Sigmoid colon (tissue), 7 donors: ENCODE measurements around the gene UGT1A6. TPM values are rescaled to one million over a fixed set of nuclear protein-coding genes. Genes with fewer than 3 reads are reported as not detected.

Experiments
- DNase-seq: peaks from one replicate; pipeline ENCODE4 v3.0.0-alpha.2; 2019
- H3K27ac ChIP-seq, 4 donors: fragments of 200-600 bp; sonication (generic); one replicate each; pipeline ENCODE4 v1.5.1; 2016 to 2019; ENCODE audit warnings: mild to moderate bottlenecking in 1 of 4
- H3K27me3 ChIP-seq, 3 donors: fragments of 200-600 bp; sonication (generic); one replicate each; pipeline ENCODE4 v1.5.1; 2019; ENCODE audit warnings: mild to moderate bottlenecking in 1 of 3
- H3K36me3 ChIP-seq, 4 donors: fragments of 200-600 bp; sonication (generic); one replicate each; pipeline ENCODE4 v1.5.1; 2016 to 2019
- H3K4me1 ChIP-seq, 4 donors: fragments of 200-600 bp; sonication (generic); one replicate each; pipeline ENCODE4 v1.5.1; 2017 to 2019
- H3K4me3 ChIP-seq, 4 donors: fragments of 200-600 bp; sonication (generic); one replicate each; pipeline ENCODE4 v1.5.1; 2017 to 2019; ENCODE audit warnings: mild to moderate bottlenecking in 2 of 4, moderate library complexity in 1 of 4
- H3K9me3 ChIP-seq, 4 donors: fragments of 200-600 bp in 3 of 4; sonication (generic) in 3 of 4; one replicate each; pipeline versions ENCODE4 v1.5.1 to v1.6.1; 2013 to 2019
- EP300 ChIP-seq, 4 donors: sonication (generic); formaldehyde crosslinking; IDR thresholded peaks; one replicate each; pipeline ENCODE4 v1.6.1; 2017; ENCODE audit warnings: antibody characterized with exemption in 4 of 4
- POLR2A ChIP-seq, 2 donors: fragments of 450-650 bp; IDR thresholded peaks; one replicate each; pipeline ENCODE4 v1.6.1; 2016; ENCODE audit warnings: antibody characterized with exemption in 2 of 2, mild to moderate bottlenecking in 2 of 2, moderate library complexity in 2 of 2
- POLR2AphosphoS5 ChIP-seq, 4 donors: sonication (generic); formaldehyde crosslinking; IDR thresholded peaks; one replicate each; pipeline ENCODE4 v1.6.1; 2017; ENCODE audit warnings: antibody characterized with exemption in 4 of 4
- WGBS, 2 donors: extraction: QIAGEN DNeasy Blood & Tissue Kit; methylation state at CpG; one replicate each; pipeline ENCODE4 v1.1.7; 2013; 5-methylcytosine and 5-hydroxymethylcytosine counted together
- intact Hi-C: fragments of 100-400 bp; cut with DNase I; formaldehyde crosslinking; loops from one replicate; pipeline ENCODE4 v1.15.1; 2023
- polyA plus RNA-seq, 3 donors: library from polyadenylated mRNA; stranded (reverse); fragments of 200-250 nt; gene quantifications; one replicate each; pipeline ENCODE4 v1.2.3, GENCODE V29; 2013
- total RNA-seq, 4 donors: library from RNA; depleted of rRNA; stranded (reverse); fragments of >200 nt; gene quantifications; one replicate each; pipeline ENCODE4 v1.1.0, GENCODE V29; 2016
- TF ChIP-seq, protein P1 (sequence below), 4 experiments: fragments of 450-650 bp in 3 of 4; fragments of 200-600 bp in 1 of 4; IDR thresholded peaks; one replicate each; pipeline ENCODE4 v1.5.1; 2016 to 2019; ENCODE audit warnings: antibody characterized with exemption in 4 of 4, mild to moderate bottlenecking in 3 of 4, moderate library complexity in 2 of 4
- donor health status: healthy with polysubstance abuse.
- donor health status: Bipolar disorder and iron deficiency.
- donor health status: healthy.

The UGT1A6 gene
- total and polyA plus RNA-seq, 7 donors: 3.0 TPM; not detected in 6

GRCh38 chr2:233821196-233821595 lies 128.5 kb downstream of the UGT1A6 start:
- no peaks in the 10 kb centered on the region for H3K27me3 ChIP-seq
- intact Hi-C loops: no loop called here
- no peak overlapping the region for H3K4me3 ChIP-seq
- peak; percentile 15 for DNase-seq
- H3K4me1 ChIP-seq: no peaks in the 10 kb centered on the region
- H3K36me3 ChIP-seq: no peaks in the 10 kb centered on the region
- no peaks in the 10 kb centered on the region for H3K9me3 ChIP-seq
- TF ChIP-seq, protein P1, sequence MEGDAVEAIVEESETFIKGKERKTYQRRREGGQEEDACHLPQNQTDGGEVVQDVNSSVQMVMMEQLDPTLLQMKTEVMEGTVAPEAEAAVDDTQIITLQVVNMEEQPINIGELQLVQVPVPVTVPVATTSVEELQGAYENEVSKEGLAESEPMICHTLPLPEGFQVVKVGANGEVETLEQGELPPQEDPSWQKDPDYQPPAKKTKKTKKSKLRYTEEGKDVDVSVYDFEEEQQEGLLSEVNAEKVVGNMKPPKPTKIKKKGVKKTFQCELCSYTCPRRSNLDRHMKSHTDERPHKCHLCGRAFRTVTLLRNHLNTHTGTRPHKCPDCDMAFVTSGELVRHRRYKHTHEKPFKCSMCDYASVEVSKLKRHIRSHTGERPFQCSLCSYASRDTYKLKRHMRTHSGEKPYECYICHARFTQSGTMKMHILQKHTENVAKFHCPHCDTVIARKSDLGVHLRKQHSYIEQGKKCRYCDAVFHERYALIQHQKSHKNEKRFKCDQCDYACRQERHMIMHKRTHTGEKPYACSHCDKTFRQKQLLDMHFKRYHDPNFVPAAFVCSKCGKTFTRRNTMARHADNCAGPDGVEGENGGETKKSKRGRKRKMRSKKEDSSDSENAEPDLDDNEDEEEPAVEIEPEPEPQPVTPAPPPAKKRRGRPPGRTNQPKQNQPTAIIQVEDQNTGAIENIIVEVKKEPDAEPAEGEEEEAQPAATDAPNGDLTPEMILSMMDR (IDR thresholded peaks at IDR 0.05): no peak
- no peak for TF ChIP-seq POLR2AphosphoS5 (IDR thresholded peaks at IDR 0.05)
- 88 to 96% methylated on average over 3 of the region's 3 CpGs for WGBS, 2 donors
- no peak overlapping the region for H3K27ac ChIP-seq

DNA sequence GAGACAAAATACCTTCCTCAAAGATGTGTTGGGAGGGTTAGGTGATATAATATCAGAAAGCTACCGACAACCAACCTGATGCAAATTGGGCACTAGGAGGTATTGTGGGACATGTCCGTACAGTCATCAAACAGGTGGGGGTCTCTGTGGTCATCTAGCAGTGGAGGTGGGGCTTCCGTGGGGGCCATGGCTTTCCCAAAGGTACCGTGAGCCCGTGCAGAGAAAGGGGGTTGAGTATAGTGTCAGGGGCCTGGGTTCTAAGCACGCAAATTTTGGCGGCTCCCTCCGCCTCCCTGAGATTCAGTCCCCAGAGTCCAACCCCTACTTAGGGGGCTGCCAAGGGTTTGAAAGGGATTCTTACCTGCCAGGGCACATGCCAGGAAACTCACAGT lies 129.0 kb downstream of the UGT1A6 start:
- H3K36me3 ChIP-seq: no peaks in the 10 kb centered on the region
- no peak overlapping the region for H3K27ac ChIP-seq
- no peaks in the 10 kb centered on the region for H3K4me1 ChIP-seq
- no peaks in the 10 kb centered on the region for H3K9me3 ChIP-seq
- no peaks in the 10 kb centered on the region for H3K27me3 ChIP-seq
- peak; percentile 25 for DNase-seq
- no peak overlapping the region for H3K4me3 ChIP-seq
- WGBS, 2 donors: 93 to 95% methylated on average over 8 of the region's 8 CpGs
- intact Hi-C loops: no loop called here
- no peak for TF ChIP-seq POLR2AphosphoS5 (IDR thresholded peaks at IDR 0.05)
- TF ChIP-seq, protein P1 (IDR thresholded peaks at IDR 0.05): no peak
- TF ChIP-seq POLR2A (IDR thresholded peaks at IDR 0.05): no peak
- TF ChIP-seq EP300 (IDR thresholded peaks at IDR 0.05): no peak

GRCh38 chr2:233822101-233822771 lies 129.5 kb downstream of the UGT1A6 start:
- no peak overlapping the region for H3K27ac ChIP-seq
- no peaks in the 10 kb centered on the region for H3K4me1 ChIP-seq
- no peak overlapping the region for H3K4me3 ChIP-seq
- H3K36me3 ChIP-seq: no peaks in the 10 kb centered on the region
- no peaks in the 10 kb centered on the region for H3K27me3 ChIP-seq
- intact Hi-C loops: no loop called here
- peak; percentile 60 for DNase-seq
- no peaks in the 10 kb centered on the region for H3K9me3 ChIP-seq
- 82 to 90% methylated on average over 21 of the region's 21 CpGs for WGBS, 2 donors
- TF ChIP-seq POLR2AphosphoS5 (IDR thresholded peaks at IDR 0.05) (no peak), POLR2A (IDR thresholded peaks at IDR 0.05) (no peak), EP300 (IDR thresholded peaks at IDR 0.05) (no peak)
- TF ChIP-seq, protein P1 (IDR thresholded peaks at IDR 0.05): no peak

Other genes starting within 250 kb of the UGT1A6 start
- gene USP40, start 126.1 kb upstream of the UGT1A6 start, total RNA-seq: 10 to 100 TPM; 23.4 to 34.5 (median 31.3) TPM
- gene USP40, start 126.1 kb upstream of the UGT1A6 start, polyA plus RNA-seq: 10 to 100 TPM in 2 of 3 donors, 1 to 10 TPM in 1; 9.6 to 14.7 (median 10.9) TPM
- gene UGT1A8, start 75.3 kb upstream of the UGT1A6 start, total RNA-seq: not detected
- 1 to 10 TPM; 1.8 to 8.8 (median 7.4) TPM for gene UGT1A8, start 75.3 kb upstream of the UGT1A6 start, polyA plus RNA-seq
- not detected for gene UGT1A10, start 56.4 kb upstream of the UGT1A6 start, total RNA-seq
- 10 to 100 TPM; 10.8 to 27.3 (median 19.7) TPM for gene UGT1A10, start 56.4 kb upstream of the UGT1A6 start, polyA plus RNA-seq
- gene UGT1A9, start 21.0 kb upstream of the UGT1A6 start, total RNA-seq: not detected
- under 1 TPM in 1 of 3 donors, not detected in 2; 0.36 TPM for gene UGT1A9, start 21.0 kb upstream of the UGT1A6 start, polyA plus RNA-seq
- gene UGT1A7, start 11.0 kb upstream of the UGT1A6 start, total RNA-seq: not detected
- under 1 TPM in 1 of 3 donors, not detected in 2; 0.66 TPM for gene UGT1A7, start 11.0 kb upstream of the UGT1A6 start, polyA plus RNA-seq
- not detected for gene UGT1A5, start 20.0 kb downstream of the UGT1A6 start, total RNA-seq
- gene UGT1A5, start 20.0 kb downstream of the UGT1A6 start, polyA plus RNA-seq: under 1 TPM in 1 of 3 donors, not detected in 2; 0.22 TPM
- not detected for gene UGT1A4, start 25.8 kb downstream of the UGT1A6 start, total RNA-seq
- under 1 TPM in 2 of 3 donors, not detected in 1; 0.50 to 0.60 TPM for gene UGT1A4, start 25.8 kb downstream of the UGT1A6 start, polyA plus RNA-seq
- not detected for gene UGT1A3, start 36.2 kb downstream of the UGT1A6 start, total RNA-seq
- gene UGT1A3, start 36.2 kb downstream of the UGT1A6 start, polyA plus RNA-seq: under 1 TPM in 1 of 3 donors, not detected in 2; 0.36 TPM
- gene UGT1A1, start 67.4 kb downstream of the UGT1A6 start, total RNA-seq: not detected
- gene UGT1A1, start 67.4 kb downstream of the UGT1A6 start, polyA plus RNA-seq: 1 to 10 TPM in 2 of 3 donors, under 1 TPM in 1; 0.74 to 2.8 (median 1.8) TPM
- gene MROH2A, start 85.4 kb downstream of the UGT1A6 start, total RNA-seq: not detected
- gene MROH2A, start 85.4 kb downstream of the UGT1A6 start, polyA plus RNA-seq: under 1 TPM in 1 of 3 donors, not detected in 2; 0.06 TPM
- gene HJURP, start 161.6 kb downstream of the UGT1A6 start, total RNA-seq: 1 to 10 TPM in 2 of 4 donors, under 1 TPM in 2; 0.28 to 2.1 (median 1.0) TPM
- gene HJURP, start 161.6 kb downstream of the UGT1A6 start, polyA plus RNA-seq: 1 to 10 TPM; 1.2 to 9.0 (median 3.0) TPM
- gene TRPM8, start 224.5 kb downstream of the UGT1A6 start, total RNA-seq: not detected
- gene TRPM8, start 224.5 kb downstream of the UGT1A6 start, polyA plus RNA-seq: under 1 TPM in 1 of 3 donors, not detected in 2; 0.04 TPM